C1 segment of cervical spinal cord (tissue), 14 donors: ENCODE data around the gene GCDH.
"Not testable (repeated sequence)": the region's sequence is repeated elsewhere in the genome, so short reads cannot be mapped to it uniquely, and the experiment has no call there.

ENCODE experiments used
- DNase-seq, 14 donors: peaks; one replicate each; lab custom pipeline; 2025; lab: John Stamatoyannopoulos, UW

Gene GCDH

DNA sequence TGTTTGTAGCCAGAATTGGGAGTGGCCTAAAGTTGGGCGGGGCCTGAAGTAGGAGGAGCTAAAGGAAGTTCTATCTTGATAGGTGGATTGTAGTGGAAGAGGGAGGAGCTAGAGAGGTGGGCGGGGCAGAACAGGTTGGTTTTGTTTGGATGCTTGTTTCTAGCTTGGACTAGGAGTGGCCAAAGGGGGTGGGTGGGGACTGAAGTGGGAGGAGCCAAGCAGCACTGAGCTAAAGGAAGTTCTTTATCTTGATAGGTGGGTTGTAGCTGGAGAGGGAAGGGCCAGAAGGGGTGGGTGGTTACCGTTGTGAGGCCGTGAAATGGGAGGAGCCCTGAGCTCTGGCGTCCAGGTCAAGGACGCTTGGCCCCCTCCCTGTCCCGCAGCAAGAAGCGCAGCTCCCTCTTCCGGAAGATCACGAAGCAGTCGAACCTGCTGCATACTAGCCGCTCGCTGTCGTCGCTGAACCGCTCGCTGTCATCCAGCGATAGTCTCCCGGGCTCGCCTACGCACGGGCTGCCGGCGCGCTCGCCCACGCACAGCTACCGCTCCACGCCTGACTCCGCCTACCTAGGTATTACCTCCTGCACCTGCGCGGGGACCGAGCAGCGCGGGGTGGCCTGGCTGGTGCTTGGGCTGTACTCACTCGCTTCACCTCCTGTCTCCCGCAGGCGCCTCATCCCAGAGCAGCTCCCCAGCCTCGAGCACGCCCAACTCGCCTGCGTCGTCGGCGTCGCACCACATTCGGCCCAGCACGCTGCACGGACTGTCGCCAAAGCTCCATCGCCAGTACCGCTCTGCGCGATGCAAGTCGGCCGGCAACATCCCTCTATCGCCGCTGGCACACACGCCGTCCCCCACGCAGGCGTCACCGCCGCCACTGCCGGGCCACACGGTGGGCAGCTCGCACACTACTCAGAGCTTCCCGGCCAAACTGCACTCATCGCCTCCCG is 17.7 kb upstream of the GCDH start:
- no peak for DNase-seq

DNA sequence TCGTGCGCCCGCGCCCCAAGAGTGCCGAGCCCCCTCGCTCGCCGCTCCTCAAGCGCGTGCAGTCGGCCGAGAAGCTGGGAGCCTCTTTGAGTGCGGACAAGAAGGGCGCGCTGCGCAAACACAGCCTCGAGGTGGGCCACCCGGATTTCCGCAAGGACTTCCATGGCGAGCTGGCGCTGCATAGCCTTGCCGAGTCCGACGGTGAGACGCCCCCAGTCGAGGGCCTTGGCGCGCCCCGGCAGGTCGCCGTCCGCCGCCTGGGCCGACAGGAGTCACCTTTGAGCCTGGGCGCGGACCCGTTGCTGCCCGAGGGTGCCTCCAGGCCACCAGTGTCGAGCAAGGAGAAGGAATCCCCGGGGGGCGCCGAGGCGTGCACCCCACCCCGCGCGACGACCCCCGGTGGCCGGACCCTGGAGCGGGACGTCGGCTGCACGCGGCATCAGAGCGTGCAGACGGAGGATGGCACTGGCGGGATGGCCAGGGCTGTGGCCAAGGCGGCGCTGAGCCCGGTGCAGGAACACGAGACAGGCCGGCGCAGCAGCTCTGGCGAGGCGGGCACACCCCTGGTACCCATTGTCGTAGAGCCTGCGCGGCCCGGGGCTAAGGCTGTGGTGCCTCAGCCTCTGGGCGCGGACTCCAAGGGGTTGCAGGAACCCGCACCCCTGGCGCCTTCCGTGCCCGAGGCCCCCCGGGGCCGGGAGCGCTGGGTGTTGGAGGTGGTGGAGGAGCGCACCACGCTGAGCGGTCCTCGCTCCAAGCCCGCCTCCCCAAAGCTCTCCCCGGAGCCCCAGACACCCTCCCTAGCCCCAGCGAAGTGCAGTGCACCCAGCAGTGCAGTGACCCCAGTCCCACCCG is 16.8 kb upstream of the GCDH start:
- DNase-seq = no peak

DNA sequence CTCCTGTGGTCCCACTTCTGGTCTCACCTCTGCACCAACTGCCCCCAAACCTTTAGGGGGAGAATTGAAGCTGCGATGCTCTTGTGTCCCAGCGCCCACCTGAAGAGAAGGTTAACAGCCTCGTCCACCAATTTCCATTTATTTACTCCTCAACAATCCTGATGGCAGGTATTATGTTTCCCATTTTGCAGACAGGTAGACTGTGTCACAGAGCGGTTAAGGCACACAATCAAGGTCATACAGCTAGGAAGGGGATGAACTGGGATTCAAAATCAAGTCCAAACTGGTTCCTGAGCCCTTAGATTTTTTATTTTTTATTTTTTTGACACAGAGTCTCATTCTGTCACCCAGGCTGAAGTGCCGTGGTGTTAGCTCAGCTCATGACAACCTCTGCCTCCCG is 15.9 kb upstream of the GCDH start:
- no peak for DNase-seq

DNA sequence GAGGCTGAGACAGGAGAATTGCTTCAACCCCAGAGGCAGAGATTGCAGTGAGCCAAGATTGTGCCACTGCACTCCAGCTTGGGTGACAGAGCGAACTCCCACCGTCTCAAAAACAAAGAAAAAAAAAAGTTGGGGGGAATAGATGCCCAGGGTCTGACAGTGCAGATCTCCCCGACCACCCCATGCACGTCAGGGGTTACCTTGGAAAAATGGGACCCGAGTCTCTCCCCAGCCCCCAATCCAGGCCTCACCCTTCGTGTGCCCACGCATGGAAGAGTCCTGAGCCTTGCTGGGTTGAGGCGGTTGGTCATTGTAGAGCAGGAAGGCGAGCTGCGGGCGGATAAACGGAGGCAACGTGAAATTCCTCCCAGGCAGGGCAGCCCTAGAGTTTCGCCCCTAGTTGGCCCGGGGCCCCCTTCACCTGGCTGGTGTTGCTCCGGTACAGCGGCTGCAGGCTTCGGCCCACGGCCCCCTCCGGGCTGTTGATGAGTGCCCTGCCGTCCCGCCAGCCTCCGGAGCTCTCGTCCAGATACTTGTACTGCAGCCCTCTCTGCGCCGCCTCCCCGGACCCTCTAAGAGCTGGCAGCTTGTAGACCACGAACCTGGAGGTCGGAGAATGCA is 10.3 kb upstream of the GCDH start:
- DNase-seq = peak in 7 of 14 donors; percentile 33 to 66 (median 48)

DNA sequence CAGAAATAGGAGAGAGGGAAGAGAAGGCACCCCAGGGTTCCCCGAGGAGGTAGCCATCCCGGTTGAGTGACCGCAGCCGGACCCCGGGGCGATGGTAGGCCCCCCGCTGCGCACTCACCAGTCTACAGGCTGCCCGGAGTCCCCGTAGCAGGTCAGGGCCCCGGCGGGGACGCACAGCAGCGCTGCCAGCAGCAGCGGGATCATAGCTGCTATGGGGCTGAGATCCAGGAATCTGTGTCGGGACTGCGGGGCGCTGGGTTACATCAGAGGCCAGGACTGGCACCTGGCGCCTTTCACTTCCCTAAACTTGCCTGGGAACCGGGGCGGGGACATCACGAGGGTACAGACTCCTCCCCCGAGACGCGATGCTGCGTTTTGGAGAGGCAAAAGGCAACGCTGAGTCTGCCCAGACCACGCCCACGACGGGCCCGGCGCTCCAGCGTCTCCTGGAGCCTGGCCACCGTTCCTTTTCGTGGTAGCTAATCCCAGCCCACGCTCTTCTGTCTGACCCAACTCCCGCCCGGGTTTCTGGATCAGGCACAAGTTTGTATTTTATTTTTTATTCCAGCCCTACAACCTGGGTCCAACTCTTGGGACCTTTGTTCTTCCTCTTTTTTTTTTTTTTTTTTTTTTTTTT is 9.7 kb upstream of the GCDH start, which contains the start of gene DNASE2:
DNASE2 (minus strand) TSS at position 278 of the 637 bp plus-strand sequence; CDS start at position 204, 74 bp downstream.
- DNase-seq = peak; percentile 25 to 88 (median 77)

DNA sequence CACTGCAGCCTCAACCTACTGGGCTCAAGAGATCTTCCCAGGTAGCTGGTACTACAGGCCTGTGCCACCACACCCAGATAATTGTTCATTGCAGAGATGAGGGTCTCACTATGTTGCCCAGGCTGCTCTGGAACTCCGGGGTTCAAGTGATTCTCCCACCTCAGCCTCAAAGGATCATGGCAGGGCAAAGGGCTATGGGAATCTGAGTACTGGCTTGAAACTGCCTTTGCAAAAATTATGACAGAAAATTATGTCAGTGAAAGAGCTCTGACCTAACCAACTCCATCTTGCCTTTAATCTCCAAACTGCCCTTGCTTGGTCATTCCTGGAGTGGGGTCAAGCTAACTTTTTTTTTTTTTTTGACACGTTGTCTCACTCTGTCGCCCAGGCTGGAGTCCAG is 8.4 kb upstream of the GCDH start:
- DNase-seq = no peak

DNA sequence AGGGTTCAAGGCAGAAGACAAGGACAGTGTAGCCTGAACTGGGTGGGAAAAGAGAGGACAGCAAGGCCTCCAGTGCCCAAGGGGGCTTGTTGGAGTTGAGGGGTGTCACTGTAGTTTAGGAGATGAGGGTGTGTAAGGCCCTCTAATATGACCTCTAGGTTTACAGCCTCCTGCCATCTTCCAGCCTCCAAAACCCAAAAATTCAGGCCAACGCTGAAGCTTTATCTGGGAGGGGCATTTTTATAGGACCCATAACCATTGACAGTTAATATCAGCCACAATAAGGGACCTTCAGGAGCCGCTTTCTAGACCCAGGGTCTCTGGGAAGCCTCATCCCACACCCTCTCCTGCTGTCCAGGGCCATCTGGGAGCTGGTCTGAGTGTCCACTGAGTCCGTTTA is 6.8 kb upstream of the GCDH start:
- DNase-seq = no peak

DNA sequence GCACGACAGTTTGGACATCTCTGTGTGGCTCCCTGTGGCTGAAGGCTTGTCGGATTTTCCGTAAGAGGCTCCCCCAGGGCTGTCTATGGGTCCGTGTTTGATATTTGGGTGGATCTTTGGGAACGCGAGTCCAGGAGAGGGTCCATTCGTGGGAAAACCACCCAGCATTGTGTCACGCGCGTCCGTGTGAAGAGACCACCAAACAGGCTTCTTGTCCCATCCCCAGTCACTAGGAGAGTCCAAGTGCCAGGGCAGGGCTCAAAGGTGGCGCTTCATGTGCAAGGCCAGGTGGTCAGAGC is 6.4 kb upstream of the GCDH start:
- no peak for DNase-seq

DNA sequence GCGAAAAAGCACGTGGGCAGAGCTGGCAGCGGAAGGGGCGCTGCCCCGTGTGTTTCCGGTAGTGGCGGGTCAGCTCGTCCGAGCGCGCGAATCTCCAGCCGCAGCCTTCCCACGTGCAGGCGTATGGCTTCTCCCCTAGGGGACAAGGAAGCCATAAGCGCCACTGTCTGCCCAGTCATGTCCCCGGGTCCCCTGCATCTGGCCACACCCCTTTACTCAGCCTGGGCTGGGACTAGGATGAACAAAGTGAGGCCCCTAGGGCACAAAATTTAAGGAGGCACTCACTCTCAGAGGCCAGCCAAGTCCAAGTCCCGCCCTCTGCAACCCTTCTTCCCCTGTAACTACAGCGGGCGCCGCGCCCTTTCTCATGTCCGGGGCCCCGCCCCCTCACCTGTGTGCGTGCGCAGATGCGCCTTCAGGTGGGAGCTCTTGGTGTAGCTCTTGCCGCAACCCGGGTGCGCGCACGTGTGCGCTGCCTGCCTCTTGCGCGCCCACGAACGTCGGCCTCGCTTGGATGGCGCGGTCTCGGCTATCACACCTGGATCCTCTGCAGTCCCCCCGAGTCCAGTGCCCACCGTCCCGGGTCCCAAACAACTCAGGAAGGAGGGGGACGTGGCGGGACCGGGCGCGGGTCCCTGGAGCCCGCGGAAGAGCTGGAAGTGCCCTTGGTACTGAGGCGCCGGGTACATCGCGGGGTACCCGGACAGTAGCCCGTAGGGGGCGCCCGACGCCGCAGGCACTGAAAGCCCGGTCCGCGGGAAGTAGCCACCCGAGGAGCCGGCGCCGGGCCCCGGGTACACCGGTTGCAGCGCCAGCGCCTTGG is 5.8 kb upstream of the GCDH start:
- DNase-seq = peak in 10 of 14 donors; percentile 2 to 66 (median 16)

DNA sequence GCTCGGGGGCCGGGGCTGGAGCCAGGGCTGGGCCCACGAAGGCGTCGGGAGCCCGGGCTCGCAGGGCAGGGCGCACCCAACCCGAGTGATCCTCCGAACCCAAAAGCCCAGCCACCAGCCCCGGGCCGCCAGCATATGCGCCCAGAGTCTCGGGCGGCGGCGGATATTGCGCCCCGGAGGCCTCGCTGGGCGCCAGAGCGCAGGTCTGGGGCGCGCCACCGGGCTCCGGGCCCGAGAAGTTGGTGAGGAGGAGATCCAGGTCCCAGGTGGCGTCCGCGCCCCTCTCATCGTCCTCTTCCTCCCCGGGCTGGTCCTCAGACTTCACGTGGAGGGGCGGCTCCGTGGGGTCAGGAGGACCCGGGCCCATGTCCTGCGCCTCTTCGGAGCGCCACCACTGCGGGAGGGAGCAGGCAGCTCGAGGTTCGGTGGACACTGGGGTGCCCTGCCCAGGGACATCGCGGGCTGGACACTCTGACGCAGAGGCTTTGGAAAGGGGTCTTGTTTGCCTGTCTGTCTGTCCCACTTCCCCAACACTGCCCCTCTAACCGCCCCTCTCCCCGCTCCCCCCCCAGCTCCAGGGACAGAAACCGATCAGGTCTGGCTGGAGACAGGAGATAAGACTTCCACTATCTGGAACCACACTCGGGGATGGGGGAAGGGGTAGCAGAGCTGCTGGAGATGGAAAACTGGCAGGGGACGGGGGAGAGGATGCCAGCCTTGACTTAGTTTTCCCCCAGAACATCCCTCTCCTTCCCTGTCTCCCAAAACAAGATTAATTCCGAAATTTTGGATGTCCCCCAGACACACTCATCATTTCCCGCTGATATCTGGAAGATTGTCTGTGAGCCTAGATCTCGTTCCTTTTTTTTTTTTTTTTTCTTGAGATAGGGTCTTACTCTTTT is 5.0 kb upstream of the GCDH start:
- peak in 1 of 14 donors; percentile 25 for DNase-seq

DNA sequence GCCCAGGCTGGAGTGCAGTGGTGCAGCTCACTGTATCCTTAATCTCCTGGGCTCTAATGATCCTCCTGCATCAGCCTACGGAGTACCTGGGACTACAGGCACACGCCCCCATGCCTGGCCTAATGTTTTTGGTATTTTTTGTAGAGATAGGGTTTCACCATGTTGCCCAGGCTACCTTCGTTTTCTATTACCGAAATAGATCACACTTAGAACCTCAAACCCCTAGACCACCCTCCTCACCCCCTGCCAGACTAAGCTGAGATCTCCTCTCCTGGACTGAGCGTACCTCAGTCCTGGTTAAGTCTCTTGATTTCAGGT is 4.3 kb upstream of the GCDH start:
- no peak for DNase-seq

DNA sequence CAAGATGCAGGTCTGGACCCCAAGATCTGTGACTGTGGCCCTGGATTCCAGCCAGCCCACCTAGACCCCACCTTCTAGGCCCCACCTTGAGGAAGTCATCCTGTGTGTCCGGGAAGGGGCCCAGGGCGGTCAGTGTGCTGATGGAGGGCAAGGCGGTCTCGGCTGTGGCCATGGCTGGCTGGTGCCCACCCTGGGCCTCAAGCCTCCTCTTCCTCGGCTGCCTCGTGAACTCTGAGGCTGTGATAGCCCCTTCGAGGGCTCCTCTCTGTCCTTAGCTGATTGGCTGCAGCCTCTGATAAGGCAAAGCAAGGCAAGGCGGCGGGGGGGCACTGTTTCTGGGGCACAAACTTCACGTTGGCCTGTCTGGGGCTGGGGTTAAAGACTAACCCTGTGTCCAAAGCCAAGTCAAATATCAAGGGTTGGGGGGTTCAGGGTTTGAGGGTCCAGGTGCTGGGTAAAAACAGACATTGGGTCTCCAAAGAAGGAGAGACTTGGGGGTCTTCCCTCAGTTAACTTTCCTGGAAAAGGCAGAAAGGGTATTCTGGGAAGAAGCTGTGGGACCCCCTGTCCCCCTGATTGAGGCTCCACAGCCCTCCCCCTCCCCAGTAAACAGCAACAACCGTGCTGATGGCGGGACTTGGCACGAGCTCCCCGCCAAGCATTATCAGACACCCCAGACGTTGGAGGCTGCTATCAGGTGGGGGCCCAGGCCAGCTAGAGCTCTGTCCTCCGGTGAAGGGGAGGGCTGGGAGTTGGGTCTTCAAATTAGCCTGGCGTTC is 3.8 kb upstream of the GCDH start, which contains the start of gene KLF1:
KLF1 (minus strand) TSS at position 233 of the 779 bp plus-strand sequence; CDS start at position 172, 61 bp downstream.
- no peak for DNase-seq

DNA sequence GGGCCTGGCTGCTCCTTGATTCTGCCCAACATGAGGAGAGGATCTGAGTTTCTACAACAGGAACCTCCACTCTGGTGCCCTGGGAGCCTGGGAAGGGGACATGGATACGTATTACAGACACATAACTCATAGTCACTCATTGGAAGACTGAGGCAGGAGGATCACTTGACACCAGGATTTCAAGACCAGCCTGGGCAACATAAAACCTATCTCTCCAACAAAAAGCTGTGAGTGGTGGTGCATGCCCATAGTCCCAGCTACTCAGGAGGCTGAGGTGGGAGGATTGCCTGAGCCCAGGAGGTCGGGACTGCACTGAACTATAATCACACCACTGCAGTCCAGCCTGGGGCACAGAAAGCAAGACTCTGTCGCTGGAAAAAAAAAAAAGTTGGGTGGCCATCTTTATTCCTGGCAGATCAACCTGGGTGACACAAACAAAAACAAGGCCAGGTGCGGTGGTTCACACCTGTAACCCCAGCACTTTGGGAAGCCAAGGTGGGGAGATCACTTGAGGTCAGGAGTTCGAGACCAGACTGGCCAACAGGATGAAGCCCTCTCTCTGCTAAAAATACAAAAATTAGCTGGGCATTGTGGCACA is 2.9 kb upstream of the GCDH start:
- DNase-seq = no peak

DNA sequence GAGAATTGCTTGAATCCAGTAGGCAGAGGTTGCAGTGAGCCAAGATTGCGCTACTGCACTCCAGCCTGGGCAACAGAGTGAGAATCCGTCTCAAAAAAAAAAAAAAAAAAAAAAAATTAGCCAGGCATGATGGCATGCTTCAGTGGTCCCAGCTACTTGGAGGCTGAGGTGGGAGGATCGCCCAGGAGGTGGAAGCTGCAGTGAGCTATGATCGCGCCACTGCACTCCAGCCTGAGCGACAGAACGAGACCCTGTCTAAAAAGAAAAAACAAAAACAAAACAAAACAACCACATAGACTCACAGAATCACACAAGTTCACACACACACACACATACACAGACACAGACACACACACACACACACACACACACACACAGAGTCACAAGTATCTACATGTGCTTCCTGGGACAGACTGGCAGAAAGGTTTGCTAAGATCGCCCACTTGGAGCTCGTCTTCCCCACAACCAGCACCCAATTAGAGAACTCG is 617 bp upstream of the GCDH start:
- not testable (repeated sequence) for DNase-seq

DNA sequence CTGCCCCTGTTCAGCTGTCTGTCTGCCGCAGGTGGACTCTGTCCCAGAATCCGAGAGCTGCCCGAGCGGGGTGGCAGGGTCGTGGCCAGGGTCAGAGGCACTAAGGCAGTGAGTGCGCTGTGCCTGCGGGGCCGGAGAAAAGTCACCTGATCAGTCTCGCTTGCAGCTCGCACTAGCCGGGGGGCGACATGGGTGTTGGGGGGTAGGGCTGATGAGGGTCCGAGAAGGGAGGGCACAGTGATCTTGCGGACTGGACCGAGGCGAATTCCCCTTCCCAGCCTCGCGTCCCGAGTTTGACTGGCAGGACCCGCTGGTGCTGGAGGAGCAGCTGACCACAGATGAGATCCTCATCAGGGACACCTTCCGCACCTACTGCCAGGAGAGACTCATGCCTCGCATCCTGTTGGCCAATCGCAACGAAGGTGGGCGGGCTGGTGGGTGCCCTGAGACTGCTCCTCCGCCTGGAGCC is 627 bp downstream of the GCDH start:
- no peak for DNase-seq

DNA sequence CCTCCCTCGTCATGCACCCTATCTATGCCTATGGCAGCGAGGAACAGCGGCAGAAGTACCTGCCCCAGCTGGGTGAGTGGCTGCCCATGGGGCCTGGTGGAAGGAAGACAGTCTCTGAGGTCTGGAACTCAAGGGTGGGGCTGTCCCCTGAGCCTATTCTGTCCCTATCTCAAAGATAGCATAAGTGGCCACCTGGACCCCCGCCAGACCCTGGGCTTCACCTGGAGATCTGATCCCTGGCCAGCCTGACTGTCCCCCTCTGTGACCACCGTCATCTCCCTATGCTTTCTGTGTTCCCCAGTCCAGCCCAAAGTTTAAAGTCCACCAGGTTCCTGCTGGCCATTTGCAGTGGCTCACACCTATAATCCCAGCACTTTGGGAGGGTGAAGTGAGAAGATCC is 2.6 kb downstream of the GCDH start:
- DNase-seq = no peak

DNA sequence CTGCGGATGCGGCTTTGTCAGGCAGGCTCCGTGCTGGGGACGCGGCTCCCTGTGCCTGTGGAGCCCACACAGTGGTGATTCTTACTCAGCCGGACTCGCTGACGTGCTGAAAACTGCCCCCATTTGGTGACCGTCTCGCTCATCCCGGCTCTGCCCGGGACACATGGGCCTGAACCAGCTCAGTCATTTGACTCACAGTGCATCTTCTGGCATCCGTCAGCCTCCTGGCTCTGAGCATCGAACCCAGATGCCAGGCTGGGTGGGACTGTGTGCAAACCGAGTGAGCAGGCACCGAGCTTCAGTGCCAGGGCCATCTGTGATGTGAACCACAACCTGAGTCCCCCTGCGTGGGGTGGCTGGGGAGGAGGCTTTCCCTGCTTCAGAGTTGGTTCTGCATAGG is 5.5 kb downstream of the GCDH start:
- DNase-seq = peak in 1 of 14 donors; percentile 64

DNA sequence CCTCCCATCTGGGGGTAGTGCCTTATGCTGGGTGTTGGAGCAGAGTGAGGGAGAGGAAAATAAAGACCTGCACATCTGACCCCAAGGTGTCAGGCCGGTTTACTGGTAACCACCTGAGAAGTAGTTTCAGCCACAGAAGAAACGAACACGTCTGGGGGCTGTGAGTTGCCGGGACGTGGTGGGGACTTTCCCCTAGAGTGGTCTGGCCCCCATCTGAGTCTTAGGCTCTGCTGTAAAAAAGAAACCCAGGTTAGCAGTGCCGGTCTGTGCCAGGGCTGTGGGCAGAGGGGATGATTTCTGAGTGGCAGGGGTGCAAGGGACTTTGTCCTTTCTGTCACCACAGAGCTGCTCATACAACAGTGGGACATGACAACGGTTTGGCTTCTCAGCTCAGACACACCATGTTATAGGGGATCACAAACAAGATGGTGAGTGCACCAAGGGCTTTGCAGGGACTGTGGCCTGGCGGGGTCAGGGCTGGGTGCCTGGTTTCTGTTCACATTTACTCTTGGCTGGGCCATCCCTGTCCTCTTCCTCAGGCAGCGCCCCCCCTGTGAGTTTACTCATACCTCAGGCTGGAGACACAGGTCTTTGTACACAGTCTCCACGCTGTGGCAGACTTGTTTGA is 9.0 kb downstream of the GCDH start:
- no peak for DNase-seq
